NCI-H748 treated with DMSO at 0.1 percent for 48 hours (cell line): ENCODE data around the gene MATR3.

Experiments used
- DNase-seq: peaks from one replicate; lab custom pipeline; 2025; lab: John Stamatoyannopoulos, UW

The MATR3 gene

DNA sequence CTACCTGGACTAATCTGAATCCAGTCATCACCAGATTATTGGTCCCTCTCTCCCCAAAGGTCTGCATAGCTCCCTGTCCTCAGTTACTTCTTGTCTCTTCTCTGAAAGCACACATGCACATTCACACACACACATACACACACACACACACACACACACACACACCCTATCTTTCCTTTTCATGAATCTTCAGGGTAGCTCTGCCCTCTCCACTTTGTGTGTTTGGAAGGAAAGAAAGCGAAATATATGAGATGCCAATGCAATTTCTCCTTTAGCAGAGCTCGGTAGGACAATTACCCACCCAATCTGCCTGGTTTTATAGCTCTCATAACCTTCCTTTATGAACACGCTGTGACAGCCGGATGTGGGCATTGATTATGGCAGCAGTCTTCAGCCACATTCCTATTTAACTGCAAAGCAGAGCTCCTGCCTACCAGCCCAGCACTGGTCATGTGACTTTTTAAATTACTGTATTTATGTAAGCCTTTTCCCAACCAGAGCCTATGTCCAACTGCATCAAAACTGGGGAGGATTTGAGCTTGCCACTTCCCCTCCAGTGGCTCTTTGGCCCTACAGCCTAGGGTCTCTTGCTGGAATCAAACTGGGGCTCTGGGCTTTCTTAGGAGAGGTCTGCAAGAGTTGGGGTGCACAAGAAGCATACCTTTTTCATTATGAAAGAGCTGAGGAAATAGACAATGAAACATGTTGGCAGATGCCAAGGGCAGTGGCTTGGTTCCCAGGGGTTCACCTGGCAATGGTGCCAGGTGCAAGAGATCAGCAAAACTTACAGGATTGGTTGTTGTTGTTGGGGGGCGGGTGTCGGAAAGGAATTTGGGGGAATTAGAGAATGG is 20.8 kb upstream of the MATR3 start:
- no peak for DNase-seq

GRCh38 chr5:139273322-139273571 is 20.3 kb upstream of the MATR3 start:
- DNase-seq, result no peak

DNA sequence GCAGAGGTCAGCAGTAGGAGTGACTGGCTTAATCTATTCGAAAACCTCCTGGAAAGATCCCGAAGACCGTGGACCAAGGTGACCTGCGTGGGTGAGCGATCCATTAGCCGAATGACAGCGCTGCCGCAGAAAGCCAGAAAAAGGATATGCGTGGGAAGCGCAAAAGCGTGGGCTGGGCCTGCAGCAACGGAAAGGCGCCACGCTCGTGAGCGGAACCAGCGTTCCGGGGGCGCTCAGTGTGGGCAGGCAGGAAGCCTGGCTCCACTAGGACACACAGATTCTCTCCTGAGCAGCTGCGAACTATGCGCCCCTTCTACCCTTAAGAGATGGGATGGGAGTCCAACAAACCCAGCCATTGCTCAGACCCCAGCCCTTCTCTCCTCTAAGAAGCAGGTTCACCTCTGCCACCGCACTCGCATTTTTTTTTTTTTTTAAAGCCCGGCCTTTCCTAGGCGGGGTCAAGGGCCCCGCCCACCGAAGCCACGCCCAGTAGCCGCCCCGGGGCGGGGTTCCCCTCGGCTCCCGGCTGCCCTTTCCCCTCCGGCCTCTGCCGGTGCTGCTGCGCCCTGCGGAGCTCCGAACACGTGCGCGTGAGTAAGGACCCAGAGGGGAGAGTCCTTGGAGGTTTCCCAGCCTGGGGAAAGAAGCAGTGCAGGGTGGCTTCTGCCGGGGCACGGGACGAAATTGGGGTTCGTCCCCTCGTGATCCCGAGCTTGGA is 19.8 kb upstream of the MATR3 start:
- peak; percentile 42 for DNase-seq

- DNase-seq, result no peak
Measured at GRCh38 chr5:139275536-139275935, 18.0 kb upstream of the MATR3 start.

- DNase-seq, result no peak
Measured at GRCh38 chr5:139275956-139276355, 17.6 kb upstream of the MATR3 start.

GRCh38 chr5:139276426-139276825 is 17.1 kb upstream of the MATR3 start:
- no peak for DNase-seq

- no peak for DNase-seq
Measured at GRCh38 chr5:139277171-139277570, 16.4 kb upstream of the MATR3 start.

GRCh38 chr5:139278540-139279274 is 14.8 kb upstream of the MATR3 start:
- no peak for DNase-seq

- no peak for DNase-seq
Measured at GRCh38 chr5:139282197-139282557, 11.4 kb upstream of the MATR3 start.

- DNase-seq, result no peak
Measured at GRCh38 chr5:139283252-139284166, 10.0 kb upstream of the MATR3 start.

GRCh38 chr5:139284295-139284694 is 9.2 kb upstream of the MATR3 start:
- no peak for DNase-seq

GRCh38 chr5:139285651-139286392 is 7.7 kb upstream of the MATR3 start:
- DNase-seq, result no peak

GRCh38 chr5:139287890-139288635 is 5.5 kb upstream of the MATR3 start:
- no peak for DNase-seq

DNA sequence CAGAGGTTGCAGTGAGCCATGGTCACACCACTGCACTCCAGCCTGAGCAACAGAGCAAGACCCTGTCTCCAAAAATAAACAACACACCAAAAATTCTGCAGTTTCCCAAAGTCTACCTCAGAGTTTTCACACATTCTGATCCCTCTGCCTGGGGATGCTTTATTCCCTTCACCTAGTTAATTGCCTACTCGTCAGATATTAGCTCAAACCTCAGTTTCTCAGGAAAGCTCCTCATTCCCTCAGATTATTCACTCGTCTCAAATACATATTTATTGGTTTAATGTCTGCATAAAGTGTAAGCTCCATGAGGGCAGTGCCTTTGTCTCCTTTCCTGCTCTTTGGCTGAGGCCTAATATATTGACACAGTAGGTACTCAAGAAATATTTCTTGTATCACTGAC is 2.5 kb upstream of the MATR3 start:
- DNase-seq, result no peak

GRCh38 chr5:139293202-139293506 is 386 bp upstream of the MATR3 start:
- DNase-seq, result no peak

- peak; percentile 66 for DNase-seq
Measured at GRCh38 chr5:139294374-139295165, 1.0 kb downstream of the MATR3 start.

- DNase-seq, result no peak
Measured at GRCh38 chr5:139295346-139296057, 2.0 kb downstream of the MATR3 start.

GRCh38 chr5:139296198-139296597 is 2.7 kb downstream of the MATR3 start:
- DNase-seq, result no peak

DNA sequence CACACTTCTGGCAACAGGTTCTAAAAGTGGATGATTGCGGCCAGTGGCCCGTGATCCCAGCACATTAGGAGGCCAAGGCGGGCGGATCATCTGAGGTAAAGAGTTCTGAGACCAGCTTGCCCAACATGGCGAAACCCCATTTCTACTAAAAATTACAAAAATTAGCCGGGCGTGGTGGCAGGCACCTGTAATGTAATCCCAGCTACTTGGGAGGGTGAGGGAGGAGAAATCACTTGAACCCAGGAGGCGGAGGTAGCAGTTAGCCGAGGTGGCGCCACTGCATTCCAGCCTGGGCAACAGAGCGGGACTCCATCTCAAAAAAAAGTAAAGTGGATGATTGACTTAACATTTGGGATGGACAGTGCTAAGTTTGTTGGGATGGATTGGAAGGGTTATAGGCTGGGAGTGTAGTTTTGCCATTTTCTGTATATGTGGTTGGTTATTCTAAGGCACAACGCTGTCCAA is 3.4 kb downstream of the MATR3 start:
- no peak for DNase-seq
